GM08714 (cell line): ENCODE data around the gene ZBTB46.
"Not testable (repeated sequence)": the region's sequence is repeated elsewhere in the genome, so short reads cannot be mapped to it uniquely, and the experiment has no call there.

Experiments used
- H3K4me3 ChIP-seq: fragments of 200-500 bp; sonication (Bioruptor generic); 2 replicates; pipeline ENCODE4 v1.5.1; 2014; ENCODE audit warnings: mild to moderate bottlenecking, low read length, inconsistent platforms
- ZNF274 ChIP-seq: IDR thresholded peaks from 2 replicates; pipeline ENCODE4 v1.6.1; 2012; ENCODE audit warnings: mild to moderate bottlenecking, low read depth, low read length

The ZBTB46 gene

DNA sequence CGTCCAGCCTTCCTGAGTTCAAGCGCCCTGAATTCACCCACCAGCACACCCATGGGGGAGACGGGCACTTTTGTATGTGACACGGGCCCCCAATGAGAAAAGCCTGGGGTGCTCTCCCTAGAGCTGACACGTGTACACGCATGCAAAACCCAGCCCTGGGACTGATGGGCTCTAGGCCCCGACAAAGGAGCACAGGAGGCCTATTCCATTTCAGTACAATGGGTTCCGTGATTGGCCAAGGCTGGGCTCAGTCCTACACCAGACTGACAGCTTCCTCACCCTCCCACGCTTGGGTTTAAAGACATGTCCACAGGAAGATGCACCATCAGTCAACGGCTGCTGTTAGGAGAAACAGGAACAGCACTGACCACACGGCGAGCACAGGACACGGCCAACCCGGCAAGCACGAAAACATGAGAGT is 8.8 kb downstream of the ZBTB46 start:
- no peak for TF ChIP-seq ZNF274
- H3K4me3 ChIP-seq, result no peak overlapping the region

GRCh38 chr20:63821811-63822210 is 9.3 kb downstream of the ZBTB46 start:
- TF ChIP-seq ZNF274, result no peak

DNA sequence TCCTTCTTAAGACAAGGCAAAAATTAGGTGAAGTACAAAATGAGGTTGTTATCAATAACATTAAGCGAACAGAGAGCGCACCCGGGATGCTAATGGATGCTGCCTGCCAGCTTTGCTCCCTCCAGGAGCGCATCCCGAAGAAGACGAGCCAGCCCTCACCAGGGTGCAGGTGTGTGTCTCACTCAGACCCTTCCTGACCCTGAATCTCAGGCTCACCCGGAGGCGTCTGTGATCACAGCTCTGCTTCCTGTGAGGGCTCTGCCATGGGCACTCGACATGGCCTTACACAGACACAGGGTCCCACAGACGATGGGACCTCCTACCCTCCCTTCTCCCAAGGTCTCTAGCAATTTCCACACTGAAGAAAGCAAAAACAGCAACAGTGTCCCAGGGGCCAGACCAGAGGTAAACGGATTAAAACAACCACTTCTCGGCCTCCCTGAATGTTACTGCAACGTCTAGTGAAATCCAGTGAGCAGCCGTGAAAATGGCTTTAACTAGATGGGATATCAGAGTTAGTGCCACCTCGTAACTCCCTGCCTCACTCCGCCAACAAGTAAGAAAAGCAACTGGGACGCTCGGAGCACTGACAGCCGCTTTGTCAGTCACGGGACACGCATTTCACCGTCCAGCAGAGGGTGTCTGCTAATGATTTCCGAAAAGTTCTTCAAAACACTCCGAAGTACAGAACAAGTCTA is 11.7 kb downstream of the ZBTB46 start:
- TF ChIP-seq ZNF274, result no peak
- H3K4me3 ChIP-seq, result no peak overlapping the region

More at GRCh38 chr20:63821811-63822210, 9.3 kb downstream of the ZBTB46 start:
- no peak overlapping the region for H3K4me3 ChIP-seq

GRCh38 chr20:63815615-63816253 is 15.3 kb downstream of the ZBTB46 start:
- H3K4me3 ChIP-seq, result no peak overlapping the region
- no peak for TF ChIP-seq ZNF274

DNA sequence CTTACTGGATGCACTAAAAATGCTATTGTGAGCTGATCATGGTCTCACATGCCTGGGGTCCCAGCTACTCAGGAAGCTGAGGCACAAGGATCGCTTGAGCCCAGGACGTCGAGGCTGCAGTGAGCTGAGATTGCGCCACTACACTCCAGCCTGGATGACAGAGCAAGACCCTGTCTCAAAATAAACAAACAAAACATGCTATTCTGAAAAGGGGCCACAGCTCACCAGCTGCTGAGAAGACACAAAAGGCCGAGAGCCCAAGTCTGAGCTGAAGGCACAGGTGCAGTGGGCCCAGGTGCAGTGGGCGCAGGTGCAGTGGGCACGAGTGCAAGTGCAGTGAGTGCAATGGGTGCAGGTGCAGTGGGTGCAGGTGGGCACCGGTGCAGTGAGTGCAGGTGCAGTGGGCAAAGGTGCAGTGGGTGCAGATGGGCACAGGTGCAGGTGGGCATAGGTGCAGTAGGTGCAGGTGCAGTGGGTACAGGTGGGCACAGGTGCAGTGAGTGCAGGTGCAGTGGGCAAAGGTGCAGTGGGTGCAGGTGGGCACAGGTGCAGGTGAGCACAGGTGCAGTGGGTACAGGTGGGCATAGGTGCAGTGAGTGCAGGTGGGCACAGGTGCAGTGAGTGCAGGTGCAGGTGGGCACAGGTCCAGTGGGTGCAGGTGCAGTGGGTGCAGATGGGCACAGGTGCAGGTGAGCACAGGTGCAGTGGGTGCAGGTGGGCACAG is 16.0 kb downstream of the ZBTB46 start:
- no peak overlapping the region for H3K4me3 ChIP-seq
- TF ChIP-seq ZNF274, result no peak

- TF ChIP-seq ZNF274, result no peak
These were observed 19.6 kb downstream of the ZBTB46 start for GRCh38 chr20:63811491-63811875.

GRCh38 chr20:63810730-63811490 is 20.2 kb downstream of the ZBTB46 start:
- no peak for TF ChIP-seq ZNF274
- H3K4me3 ChIP-seq, result no peak overlapping the region

More at GRCh38 chr20:63811491-63811875, 19.6 kb downstream of the ZBTB46 start:
- no peak overlapping the region for H3K4me3 ChIP-seq

DNA sequence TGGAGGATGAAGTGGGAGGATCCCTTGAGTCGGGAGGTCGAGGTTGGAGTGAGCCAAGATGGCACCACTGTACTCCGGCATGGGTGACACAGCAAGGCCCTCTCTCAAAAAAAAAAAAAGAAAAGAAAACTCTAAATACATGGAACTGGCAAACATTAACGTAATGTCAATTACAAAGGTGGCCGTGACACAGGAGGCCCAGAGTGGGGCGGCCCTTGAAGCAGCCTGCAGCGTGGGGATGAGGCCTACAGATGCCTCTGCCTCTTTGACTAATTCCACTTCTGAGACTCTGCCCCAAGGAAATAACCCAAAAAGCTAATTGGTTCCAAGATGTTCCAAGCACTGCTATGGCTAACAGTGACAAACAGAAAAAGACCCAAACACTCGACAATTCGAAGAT is 21.2 kb downstream of the ZBTB46 start:
- no peak overlapping the region for H3K4me3 ChIP-seq
- no peak for TF ChIP-seq ZNF274

DNA sequence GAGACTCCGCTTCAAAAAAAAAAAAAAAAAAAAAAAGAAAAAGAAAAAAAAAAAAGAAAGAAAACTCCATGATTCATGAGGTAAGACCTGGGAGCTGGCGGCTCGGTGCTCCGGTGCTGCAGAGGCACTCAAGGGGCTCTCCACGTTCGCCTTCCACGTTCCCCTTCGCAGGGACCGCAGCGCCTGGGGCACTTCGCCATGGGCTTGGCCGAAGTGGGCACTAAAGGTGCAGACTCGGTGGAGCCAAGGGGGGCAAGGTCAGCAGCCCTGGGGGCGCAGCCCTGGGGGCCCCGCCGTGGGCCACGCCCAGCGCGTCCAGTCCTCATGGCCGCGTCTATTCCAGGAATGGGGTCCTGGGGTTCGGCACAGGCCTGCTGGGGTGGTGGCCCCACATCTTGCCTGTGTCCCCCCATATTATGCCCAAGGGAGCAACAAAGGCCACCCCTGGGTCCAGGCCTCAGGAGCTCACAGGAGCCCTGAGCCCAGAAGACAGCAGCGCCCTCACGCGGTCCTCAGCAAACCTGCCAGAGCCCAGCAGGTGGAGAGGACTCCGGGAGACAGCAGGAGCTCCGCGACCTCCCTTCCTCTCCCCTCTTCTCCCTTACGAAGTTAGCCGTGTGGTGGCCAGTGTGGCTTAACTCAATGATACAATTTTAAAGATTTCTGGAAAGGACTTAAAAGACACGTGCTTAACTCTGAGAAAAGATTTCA is 21.9 kb downstream of the ZBTB46 start:
- TF ChIP-seq ZNF274, result no peak
- H3K4me3 ChIP-seq, result no peak overlapping the region

GRCh38 chr20:63808145-63808724 is 22.8 kb downstream of the ZBTB46 start:
- no peak overlapping the region for H3K4me3 ChIP-seq
- TF ChIP-seq ZNF274, result no peak

- TF ChIP-seq ZNF274, result no peak
- H3K4me3 ChIP-seq, result no peak overlapping the region
These were observed 23.4 kb downstream of the ZBTB46 start for GRCh38 chr20:63807654-63808053.

GRCh38 chr20:63804308-63804636 is 26.8 kb downstream of the ZBTB46 start:
- no peak for TF ChIP-seq ZNF274
- H3K4me3 ChIP-seq, result no peak overlapping the region

GRCh38 chr20:63802469-63803240 is 28.4 kb downstream of the ZBTB46 start:
- no peak overlapping the region for H3K4me3 ChIP-seq
- no peak for TF ChIP-seq ZNF274

GRCh38 chr20:63801174-63801573 is 29.9 kb downstream of the ZBTB46 start:
- H3K4me3 ChIP-seq, result not testable (repeated sequence)

GRCh38 chr20:63800411-63800810 is 30.7 kb downstream of the ZBTB46 start:
- H3K4me3 ChIP-seq, result not testable (repeated sequence)

DNA sequence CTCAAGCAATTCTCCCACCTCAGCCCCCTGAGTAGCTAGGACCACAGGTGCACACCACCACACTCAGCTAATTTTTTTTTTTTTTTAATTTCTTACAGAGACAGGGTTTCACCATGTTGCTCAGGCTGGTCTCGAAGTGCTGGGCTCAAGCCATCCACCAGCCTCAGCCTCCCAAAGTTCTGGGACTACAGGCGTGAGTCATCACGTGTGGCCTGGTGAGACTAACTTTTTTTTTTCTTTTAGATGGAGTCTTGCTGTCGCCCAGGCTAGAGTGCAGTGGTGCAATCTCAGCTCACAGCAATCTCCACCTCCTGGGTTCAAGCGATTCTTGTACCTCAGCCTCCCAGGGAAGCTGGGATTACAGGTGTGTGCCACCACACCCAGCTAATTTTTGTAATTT is 31.9 kb downstream of the ZBTB46 start:
- H3K4me3 ChIP-seq, result not testable (repeated sequence)

DNA sequence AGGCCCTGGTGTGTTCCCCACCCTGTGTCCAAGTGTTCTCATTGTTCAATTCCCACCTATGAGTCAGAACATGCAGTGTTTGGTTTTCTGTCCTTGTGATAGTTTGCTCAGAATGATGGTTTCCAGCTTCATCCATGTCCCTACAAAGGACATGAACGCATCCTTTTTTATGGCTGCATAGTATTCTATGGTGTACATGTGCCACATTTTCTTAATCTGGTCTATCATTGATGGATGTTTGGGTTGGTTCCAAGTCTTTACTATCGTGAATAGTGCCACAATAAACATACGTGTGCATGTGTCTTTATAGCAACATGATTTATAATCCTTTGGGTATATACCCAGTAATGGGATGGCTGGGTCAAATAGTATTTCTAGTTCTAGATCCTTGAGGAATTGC is 33.9 kb downstream of the ZBTB46 start:
- H3K4me3 ChIP-seq, result not testable (repeated sequence)
